Measurements from ENCODE around the gene THUMPD1.

The THUMPD1 gene

DNA sequence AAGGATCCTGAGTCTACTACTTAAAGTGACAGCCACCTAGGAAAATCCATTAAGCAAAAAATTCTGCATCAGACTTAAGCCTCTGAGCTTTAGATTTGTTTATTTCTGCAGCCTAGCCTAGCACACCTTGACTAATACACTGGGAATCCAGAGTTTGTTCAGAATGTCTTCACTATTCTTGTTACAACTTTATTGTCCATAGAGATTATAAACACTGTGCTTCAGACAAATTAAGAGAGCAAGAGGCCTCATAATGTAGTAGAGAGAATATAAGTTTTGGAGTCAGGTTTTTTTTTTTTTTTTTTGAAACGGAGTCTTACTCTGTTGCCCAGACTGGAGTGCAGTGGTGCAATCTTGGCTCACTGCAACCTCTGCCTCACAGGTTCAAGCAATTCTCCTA, 8.9 kb upstream of the THUMPD1 start:
- 0 out of 2 replicates have a peak, but pooled peaks cover 3% of the 10 kb centered on the region for H3K27me3 ChIP-seq (ENCODE audit: low read length)
- no peaks in the 10 kb centered on the region for H3K9me2 ChIP-seq (replicated peaks; ENCODE audit: insufficient read depth, low read length)
- H3K4me2 ChIP-seq (ENCODE audit: low read depth, low read length, poor library complexity, severe bottlenecking), result no peak overlapping the region
- no peak overlapping the region for H3K9ac ChIP-seq (ENCODE audit: low read length)
- no peak overlapping the region for H3K27ac ChIP-seq (ENCODE audit: low read depth, low read length)
- no peak overlapping the region for H3K4me3 ChIP-seq (ENCODE audit: insufficient read depth, low read length, poor library complexity, severe bottlenecking)
- TF ChIP-seq CTCF (IDR thresholded peaks at IDR 0.05; ENCODE audit: insufficient read depth, low read length, poor library complexity, severe bottlenecking) (no peak), EZH2phosphoT487 (conservative IDR thresholded peaks at IDR 0.05; ENCODE audit: low read length) (no peak)
- no peaks in the 10 kb centered on the region for H3F3A ChIP-seq (ENCODE audit: insufficient read depth)
- H4K20me1 ChIP-seq (ENCODE audit: low read depth, low read length), result no peaks in the 10 kb centered on the region
- H2AFZ ChIP-seq (ENCODE audit: low read depth, low read length, severe bottlenecking), result no peak overlapping the region
- no peaks in the 10 kb centered on the region for H3K36me3 ChIP-seq (ENCODE audit: low read length)
- H3K9me3 ChIP-seq (ENCODE audit: insufficient read depth, low read length), result 0 out of 2 replicates have a peak, but pooled peaks cover 7% of the 10 kb centered on the region
- no peaks in the 10 kb centered on the region for H3K79me2 ChIP-seq (ENCODE audit: insufficient read depth, low read length)

DNA sequence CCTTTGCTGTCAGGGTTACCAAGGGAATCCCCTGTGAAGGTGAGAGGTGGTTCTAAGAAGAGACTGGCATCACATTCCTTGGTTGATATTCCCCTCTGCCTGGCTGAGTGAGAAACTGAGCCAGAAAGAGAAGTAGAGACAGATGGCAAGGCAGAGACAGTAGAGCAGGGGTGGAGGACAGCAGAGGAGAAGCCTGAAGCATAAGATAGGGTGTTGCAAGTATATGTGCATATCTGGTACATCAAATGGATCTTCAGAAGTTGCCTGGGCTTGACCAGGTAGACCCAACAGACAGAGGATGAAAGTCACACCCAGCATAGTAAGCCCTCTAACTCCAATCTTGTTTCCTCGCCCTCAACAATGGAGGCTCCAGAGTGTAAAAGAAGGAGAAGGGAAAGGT, 7.9 kb upstream of the THUMPD1 start:
- H3F3A ChIP-seq (ENCODE audit: insufficient read depth), result no peaks in the 10 kb centered on the region
- H3K4me3 ChIP-seq (ENCODE audit: insufficient read depth, low read length, poor library complexity, severe bottlenecking), result no peak overlapping the region
- no peak overlapping the region for H3K9ac ChIP-seq (ENCODE audit: low read length)
- no peaks in the 10 kb centered on the region for H3K79me2 ChIP-seq (ENCODE audit: insufficient read depth, low read length)
- H3K27ac ChIP-seq (ENCODE audit: low read depth, low read length), result no peak overlapping the region
- no peaks in the 10 kb centered on the region for H4K20me1 ChIP-seq (ENCODE audit: low read depth, low read length)
- H3K36me3 ChIP-seq (ENCODE audit: low read length), result no peaks in the 10 kb centered on the region
- 0 out of 2 replicates have a peak, but pooled peaks cover 7% of the 10 kb centered on the region for H3K9me3 ChIP-seq (ENCODE audit: insufficient read depth, low read length)
- H3K4me2 ChIP-seq (ENCODE audit: low read depth, low read length, poor library complexity, severe bottlenecking), result no peak overlapping the region
- H3K9me2 ChIP-seq (replicated peaks; ENCODE audit: insufficient read depth, low read length), result no peaks in the 10 kb centered on the region
- H3K27me3 ChIP-seq (ENCODE audit: low read length), result 0 out of 2 replicates have a peak, but pooled peaks cover 3% of the 10 kb centered on the region
- TF ChIP-seq EZH2phosphoT487 (conservative IDR thresholded peaks at IDR 0.05; ENCODE audit: low read length) (no peak), CTCF (IDR thresholded peaks at IDR 0.05; ENCODE audit: insufficient read depth, low read length, poor library complexity, severe bottlenecking) (no peak)
- H2AFZ ChIP-seq (ENCODE audit: low read depth, low read length, severe bottlenecking), result no peak overlapping the region

GRCh38 chr16:20747030-20747816, 5.6 kb upstream of the THUMPD1 start:
- H3F3A ChIP-seq (ENCODE audit: insufficient read depth), result no peaks in the 10 kb centered on the region
- no peaks in the 10 kb centered on the region for H4K20me1 ChIP-seq (ENCODE audit: low read depth, low read length)
- H3K36me3 ChIP-seq (ENCODE audit: low read length), result no peaks in the 10 kb centered on the region
- H3K9ac ChIP-seq (ENCODE audit: low read length), result no peak overlapping the region
- TF ChIP-seq CTCF (IDR thresholded peaks at IDR 0.05; ENCODE audit: insufficient read depth, low read length, poor library complexity, severe bottlenecking) (no peak), EZH2phosphoT487 (conservative IDR thresholded peaks at IDR 0.05; ENCODE audit: low read length) (no peak)
- H3K4me2 ChIP-seq (ENCODE audit: low read depth, low read length, poor library complexity, severe bottlenecking), result no peak overlapping the region
- no peaks in the 10 kb centered on the region for H3K9me2 ChIP-seq (replicated peaks; ENCODE audit: insufficient read depth, low read length)
- 0 out of 2 replicates have a peak, but pooled peaks cover under 1% of the 10 kb centered on the region for H3K27me3 ChIP-seq (ENCODE audit: low read length)
- no peak overlapping the region for H3K4me3 ChIP-seq (ENCODE audit: insufficient read depth, low read length, poor library complexity, severe bottlenecking)
- no peak overlapping the region for H3K27ac ChIP-seq (ENCODE audit: low read depth, low read length)
- no peak overlapping the region for H2AFZ ChIP-seq (ENCODE audit: low read depth, low read length, severe bottlenecking)
- H3K79me2 ChIP-seq (ENCODE audit: insufficient read depth, low read length), result no peaks in the 10 kb centered on the region
- 0 out of 2 replicates have a peak, but pooled peaks cover 7% of the 10 kb centered on the region for H3K9me3 ChIP-seq (ENCODE audit: insufficient read depth, low read length)

Data from SU-DHL-6 (cell line).